ENCODE measurements around the gene MEGF11.

Gene MEGF11

DNA sequence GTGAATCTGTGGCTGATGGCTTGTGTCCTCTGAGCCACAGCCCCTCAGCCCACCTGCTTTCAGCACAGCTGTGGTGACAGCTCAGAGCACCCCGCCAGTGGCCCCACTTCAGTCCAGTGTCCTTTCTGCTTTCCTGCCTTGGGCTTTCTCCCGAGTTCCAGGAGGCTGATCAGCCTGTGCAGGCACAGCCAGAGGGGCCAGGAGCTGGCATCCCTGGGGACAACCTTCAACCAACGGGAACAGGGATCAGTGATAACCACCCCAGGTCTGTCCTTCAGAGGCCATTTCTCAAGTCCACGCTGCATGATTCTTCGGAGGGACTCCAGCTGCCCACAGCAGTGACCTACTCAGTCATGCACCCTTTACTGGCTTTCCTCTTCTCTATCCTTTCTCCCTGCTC lies 217.6 kb downstream of the MEGF11 start:
- no peaks in the 10 kb centered on the region for H3K27me3 ChIP-seq (ENCODE audit: insufficient read depth, low read length, poor library complexity, severe bottlenecking)
- TF ChIP-seq EZH2phosphoT487 (IDR thresholded peaks at IDR 0.05; ENCODE audit: borderline replicate concordance) = no peak
- H3K9me3 ChIP-seq (ENCODE audit: insufficient read depth, low read depth, low read length) = no peaks in the 10 kb centered on the region
- H4K20me1 ChIP-seq (ENCODE audit: insufficient read depth, low read length, poor library complexity, severe bottlenecking) = no peaks in the 10 kb centered on the region
- no peak overlapping the region for H3K4me3 ChIP-seq (ENCODE audit: low read length, poor library complexity, severe bottlenecking)
- no peaks in the 10 kb centered on the region for H3K79me2 ChIP-seq (ENCODE audit: insufficient read depth, low read length)
- no peaks in the 10 kb centered on the region for H3K4me1 ChIP-seq (ENCODE audit: insufficient read depth, low read length, poor library complexity, severe bottlenecking)
- no peak overlapping the region for H3K9ac ChIP-seq (ENCODE audit: low read depth, low read length, poor library complexity, severe bottlenecking)
- H3K4me2 ChIP-seq (ENCODE audit: low read depth, low read length, poor library complexity, severe bottlenecking) = no peak overlapping the region
- no peaks in the 10 kb centered on the region for H3K36me3 ChIP-seq (ENCODE audit: insufficient read depth, low read length)
- H3K9me2 ChIP-seq (replicated peaks; ENCODE audit: low read depth, low read length) = no peaks in the 10 kb centered on the region
- no peaks in the 10 kb centered on the region for H3F3A ChIP-seq (ENCODE audit: low read depth)
- H2AFZ ChIP-seq (ENCODE audit: low read length) = no peak overlapping the region

DNA sequence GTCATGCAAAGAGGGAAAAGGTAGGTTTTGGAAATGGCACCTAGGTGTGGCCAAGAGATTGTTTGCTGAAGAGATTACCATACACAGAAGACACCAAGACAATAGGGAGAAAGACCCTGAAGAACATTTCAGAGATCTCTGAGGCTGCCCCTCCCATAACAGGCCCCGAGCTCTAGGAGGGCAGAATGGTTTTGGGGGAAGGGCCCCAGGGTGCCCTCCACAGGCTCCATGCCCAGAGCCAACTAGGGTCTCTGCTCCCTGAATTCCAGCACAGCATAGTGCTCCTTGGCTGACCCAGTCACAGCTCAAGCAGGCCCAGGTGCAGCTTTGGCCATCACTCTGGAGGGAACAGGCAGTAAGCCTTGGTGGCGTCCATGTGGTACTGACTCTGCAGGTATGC lies 220.4 kb downstream of the MEGF11 start:
- Histone ChIP-seq H2AFZ (ENCODE audit: low read length) (no peak overlapping the region), H3F3A (ENCODE audit: low read depth) (no peaks in the 10 kb centered on the region), H3K79me2 (ENCODE audit: insufficient read depth, low read length) (no peaks in the 10 kb centered on the region), H3K4me3 (ENCODE audit: low read length, poor library complexity, severe bottlenecking) (no peak overlapping the region), H3K27me3 (ENCODE audit: insufficient read depth, low read length, poor library complexity, severe bottlenecking) (no peaks in the 10 kb centered on the region), H3K9me3 (ENCODE audit: insufficient read depth, low read depth, low read length) (no peaks in the 10 kb centered on the region), H3K36me3 (ENCODE audit: insufficient read depth, low read length) (no peaks in the 10 kb centered on the region), H3K4me1 (ENCODE audit: insufficient read depth, low read length, poor library complexity, severe bottlenecking) (no peaks in the 10 kb centered on the region), H4K20me1 (ENCODE audit: insufficient read depth, low read length, poor library complexity, severe bottlenecking) (no peaks in the 10 kb centered on the region), H3K9me2 (replicated peaks; ENCODE audit: low read depth, low read length) (no peaks in the 10 kb centered on the region), H3K4me2 (ENCODE audit: low read depth, low read length, poor library complexity, severe bottlenecking) (no peak overlapping the region), H3K9ac (ENCODE audit: low read depth, low read length, poor library complexity, severe bottlenecking) (no peak overlapping the region)
- no peak for TF ChIP-seq EZH2phosphoT487 (IDR thresholded peaks at IDR 0.05; ENCODE audit: borderline replicate concordance)
- TF ChIP-seq, protein P1, sequence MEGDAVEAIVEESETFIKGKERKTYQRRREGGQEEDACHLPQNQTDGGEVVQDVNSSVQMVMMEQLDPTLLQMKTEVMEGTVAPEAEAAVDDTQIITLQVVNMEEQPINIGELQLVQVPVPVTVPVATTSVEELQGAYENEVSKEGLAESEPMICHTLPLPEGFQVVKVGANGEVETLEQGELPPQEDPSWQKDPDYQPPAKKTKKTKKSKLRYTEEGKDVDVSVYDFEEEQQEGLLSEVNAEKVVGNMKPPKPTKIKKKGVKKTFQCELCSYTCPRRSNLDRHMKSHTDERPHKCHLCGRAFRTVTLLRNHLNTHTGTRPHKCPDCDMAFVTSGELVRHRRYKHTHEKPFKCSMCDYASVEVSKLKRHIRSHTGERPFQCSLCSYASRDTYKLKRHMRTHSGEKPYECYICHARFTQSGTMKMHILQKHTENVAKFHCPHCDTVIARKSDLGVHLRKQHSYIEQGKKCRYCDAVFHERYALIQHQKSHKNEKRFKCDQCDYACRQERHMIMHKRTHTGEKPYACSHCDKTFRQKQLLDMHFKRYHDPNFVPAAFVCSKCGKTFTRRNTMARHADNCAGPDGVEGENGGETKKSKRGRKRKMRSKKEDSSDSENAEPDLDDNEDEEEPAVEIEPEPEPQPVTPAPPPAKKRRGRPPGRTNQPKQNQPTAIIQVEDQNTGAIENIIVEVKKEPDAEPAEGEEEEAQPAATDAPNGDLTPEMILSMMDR (conservative IDR thresholded peaks at IDR 0.05; ENCODE audit: low read length) = no peak

DNA sequence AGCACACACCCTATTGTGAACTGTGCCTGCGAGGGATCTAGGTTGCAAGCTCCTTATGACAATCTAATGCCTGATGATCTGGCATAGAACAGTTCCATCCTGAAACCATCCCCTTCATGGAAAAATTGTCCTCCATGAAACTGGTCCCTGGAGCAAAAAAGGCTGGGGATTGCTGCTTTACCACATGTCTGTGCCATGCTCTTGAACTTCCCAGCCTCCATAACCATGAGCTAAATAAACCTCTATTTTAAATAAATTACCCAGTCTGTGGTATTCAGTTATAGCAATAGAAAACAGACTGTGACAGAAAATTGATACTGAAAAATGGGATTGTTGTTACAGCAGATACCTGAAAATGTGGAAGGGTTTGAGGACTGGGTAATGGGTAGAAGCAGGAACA lies 221.5 kb downstream of the MEGF11 start:
- H3K36me3 ChIP-seq (ENCODE audit: insufficient read depth, low read length) = no peaks in the 10 kb centered on the region
- H3K27me3 ChIP-seq (ENCODE audit: insufficient read depth, low read length, poor library complexity, severe bottlenecking) = no peaks in the 10 kb centered on the region
- no peak overlapping the region for H2AFZ ChIP-seq (ENCODE audit: low read length)
- no peaks in the 10 kb centered on the region for H3K4me1 ChIP-seq (ENCODE audit: insufficient read depth, low read length, poor library complexity, severe bottlenecking)
- no peak for TF ChIP-seq EZH2phosphoT487 (IDR thresholded peaks at IDR 0.05; ENCODE audit: borderline replicate concordance)
- TF ChIP-seq, protein P1 (conservative IDR thresholded peaks at IDR 0.05; ENCODE audit: low read length) = no peak
- no peak overlapping the region for H3K9ac ChIP-seq (ENCODE audit: low read depth, low read length, poor library complexity, severe bottlenecking)
- no peaks in the 10 kb centered on the region for H3K79me2 ChIP-seq (ENCODE audit: insufficient read depth, low read length)
- no peaks in the 10 kb centered on the region for H4K20me1 ChIP-seq (ENCODE audit: insufficient read depth, low read length, poor library complexity, severe bottlenecking)
- H3K4me2 ChIP-seq (ENCODE audit: low read depth, low read length, poor library complexity, severe bottlenecking) = no peak overlapping the region
- H3K9me3 ChIP-seq (ENCODE audit: insufficient read depth, low read depth, low read length) = no peaks in the 10 kb centered on the region
- H3K9me2 ChIP-seq (replicated peaks; ENCODE audit: low read depth, low read length) = no peaks in the 10 kb centered on the region
- no peak overlapping the region for H3K4me3 ChIP-seq (ENCODE audit: low read length, poor library complexity, severe bottlenecking)
- no peaks in the 10 kb centered on the region for H3F3A ChIP-seq (ENCODE audit: low read depth)

DNA sequence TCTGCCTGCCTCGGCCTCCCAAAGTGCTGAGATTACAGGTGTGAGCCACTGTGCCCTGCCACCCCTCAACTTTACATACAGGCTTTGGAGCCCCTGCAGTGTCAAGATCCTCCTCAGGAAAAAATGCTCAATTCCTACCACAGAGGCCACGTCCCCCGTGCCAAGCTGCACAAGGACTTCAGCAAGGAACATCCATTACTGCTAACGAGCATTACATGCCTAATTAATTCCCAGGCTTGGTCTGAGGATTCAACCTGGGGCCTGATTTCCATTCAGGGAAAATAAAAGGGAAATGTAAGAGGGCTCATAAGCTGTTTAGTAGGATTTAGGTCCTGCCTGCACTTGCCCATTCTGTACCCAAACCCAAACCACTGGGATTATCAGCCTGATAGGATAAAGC lies 222.9 kb downstream of the MEGF11 start:
- Histone ChIP-seq H3K79me2 (ENCODE audit: insufficient read depth, low read length) (no peaks in the 10 kb centered on the region), H3K4me2 (ENCODE audit: low read depth, low read length, poor library complexity, severe bottlenecking) (no peak overlapping the region), H3K4me1 (ENCODE audit: insufficient read depth, low read length, poor library complexity, severe bottlenecking) (no peaks in the 10 kb centered on the region), H3K9ac (ENCODE audit: low read depth, low read length, poor library complexity, severe bottlenecking) (no peak overlapping the region), H2AFZ (ENCODE audit: low read length) (no peak overlapping the region), H3K4me3 (ENCODE audit: low read length, poor library complexity, severe bottlenecking) (no peak overlapping the region), H3K9me3 (ENCODE audit: insufficient read depth, low read depth, low read length) (no peaks in the 10 kb centered on the region), H3K36me3 (ENCODE audit: insufficient read depth, low read length) (no peaks in the 10 kb centered on the region), H3K9me2 (replicated peaks; ENCODE audit: low read depth, low read length) (no peaks in the 10 kb centered on the region), H4K20me1 (ENCODE audit: insufficient read depth, low read length, poor library complexity, severe bottlenecking) (no peaks in the 10 kb centered on the region), H3F3A (ENCODE audit: low read depth) (no peaks in the 10 kb centered on the region), H3K27me3 (ENCODE audit: insufficient read depth, low read length, poor library complexity, severe bottlenecking) (no peaks in the 10 kb centered on the region)
- TF ChIP-seq EZH2phosphoT487 (IDR thresholded peaks at IDR 0.05; ENCODE audit: borderline replicate concordance) = no peak
- TF ChIP-seq, protein P1 (conservative IDR thresholded peaks at IDR 0.05; ENCODE audit: low read length) = no peak
